Measurements from ENCODE around the gene EPHB1. TPM values are rescaled to one million over a fixed set of nuclear protein-coding genes. Genes with fewer than 3 reads are reported as not detected.

The EPHB1 gene
- total RNA-seq, 2 donors from 2014 or later: 0.59 to 0.62 TPM

DNA sequence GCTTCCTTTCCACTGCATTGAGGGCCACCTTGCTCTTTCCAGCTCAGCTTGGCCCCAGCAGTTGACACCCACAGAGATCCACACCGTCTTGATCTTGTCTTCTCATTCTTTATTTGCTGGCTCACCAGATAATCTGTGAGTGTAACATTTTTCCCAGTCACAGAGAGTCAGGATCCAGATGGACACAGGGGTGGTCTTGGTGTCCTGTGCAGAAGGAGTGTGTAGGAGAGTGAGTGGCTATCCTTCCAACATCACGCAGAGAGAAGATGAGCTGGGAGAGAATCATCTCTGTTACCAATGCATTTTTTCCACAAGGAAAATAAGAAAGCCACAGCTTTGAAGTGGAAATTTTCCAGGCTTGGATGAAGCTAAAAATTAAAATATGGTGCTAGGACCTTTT is 100.1 kb downstream of the EPHB1 start:
- peaks cover 14 to 20% of the 10 kb centered on the region in 2 donors for H3K27me3 Mint-ChIP-seq
- no peak overlapping the region for H3K4me3 Mint-ChIP-seq
- H3K36me3 Mint-ChIP-seq: no peaks in the 10 kb centered on the region
- ATAC-seq (no peak), DNase-seq (ENCODE audit: low spot score) (no peak)
- no peak overlapping the region for H3K27ac Mint-ChIP-seq
- no peaks in the 10 kb centered on the region for H3K4me1 Mint-ChIP-seq (ENCODE audit: low read depth in 2 of 2)
- no peaks in the 10 kb centered on the region for H3K9me3 Mint-ChIP-seq

GRCh38 chr3:134896141-134896540 is 101.1 kb downstream of the EPHB1 start:
- ATAC-seq (no peak), DNase-seq (ENCODE audit: low spot score) (no peak)
- Mint-ChIP-seq H3K9me3 (no peaks in the 10 kb centered on the region), H3K4me1 (ENCODE audit: low read depth in 2 of 2) (no peaks in the 10 kb centered on the region), H3K4me3 (no peak overlapping the region), H3K27ac (no peak overlapping the region), H3K36me3 (no peaks in the 10 kb centered on the region), H3K27me3 (peaks cover 15 to 27% of the 10 kb centered on the region in 2 donors)

- Mint-ChIP-seq H3K27ac (no peak overlapping the region), H3K36me3 (no peaks in the 10 kb centered on the region), H3K27me3 (peaks cover 20 to 32% of the 10 kb centered on the region in 2 donors), H3K4me3 (no peak overlapping the region), H3K4me1 (ENCODE audit: low read depth in 2 of 2) (no peaks in the 10 kb centered on the region), H3K9me3 (no peaks in the 10 kb centered on the region)
- ATAC-seq (peak in 1 of 2 donors; percentile 10), DNase-seq (ENCODE audit: low spot score) (no peak)
These were observed 101.6 kb downstream of the EPHB1 start for GRCh38 chr3:134896696-134897095.

GRCh38 chr3:134897391-134898141 is 102.5 kb downstream of the EPHB1 start:
- Mint-ChIP-seq H3K36me3 (no peaks in the 10 kb centered on the region), H3K4me3 (no peak overlapping the region), H3K4me1 (ENCODE audit: low read depth in 2 of 2) (no peaks in the 10 kb centered on the region), H3K9me3 (no peaks in the 10 kb centered on the region), H3K27me3 (peaks cover 24 to 40% of the 10 kb centered on the region in 2 donors), H3K27ac (no peak overlapping the region)
- ATAC-seq (no peak), DNase-seq (ENCODE audit: low spot score) (no peak)

DNA sequence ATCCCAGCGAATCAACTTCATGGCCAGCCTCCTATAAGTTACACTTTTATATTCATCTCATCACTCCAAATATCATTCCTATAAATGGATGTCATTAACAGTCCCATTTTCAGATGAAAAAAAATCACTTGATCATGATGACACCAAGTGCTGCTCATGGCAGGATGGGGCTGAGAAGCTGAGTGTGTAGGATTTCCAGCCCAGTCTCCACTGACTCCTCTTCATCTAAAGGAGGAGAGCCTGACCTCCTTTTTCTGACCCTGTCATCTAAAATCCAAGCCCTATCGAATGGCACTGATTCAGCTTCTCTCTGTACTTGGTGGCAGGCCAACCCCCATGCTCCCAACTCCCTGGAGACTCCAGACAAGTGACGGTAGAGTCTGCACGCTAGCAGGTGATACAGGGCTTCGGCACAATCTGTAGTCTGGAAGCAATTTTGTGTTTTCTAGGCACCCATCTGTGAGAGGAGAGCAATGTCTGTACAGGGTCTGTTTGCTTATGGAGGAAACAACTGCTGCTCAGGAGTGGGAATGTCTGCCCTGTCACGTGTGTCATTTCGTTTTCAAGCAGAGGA is 103.2 kb downstream of the EPHB1 start:
- no peak for DNase-seq (ENCODE audit: low spot score)
- H3K27ac Mint-ChIP-seq: no peak overlapping the region
- peaks cover 0 to under 1% of the 10 kb centered on the region in 2 donors for H3K4me1 Mint-ChIP-seq (ENCODE audit: low read depth in 2 of 2)
- no peak overlapping the region for H3K4me3 Mint-ChIP-seq
- no peaks in the 10 kb centered on the region for H3K9me3 Mint-ChIP-seq
- no peak for ATAC-seq
- no peaks in the 10 kb centered on the region for H3K36me3 Mint-ChIP-seq
- peaks cover 23 to 34% of the 10 kb centered on the region in 2 donors for H3K27me3 Mint-ChIP-seq

DNA sequence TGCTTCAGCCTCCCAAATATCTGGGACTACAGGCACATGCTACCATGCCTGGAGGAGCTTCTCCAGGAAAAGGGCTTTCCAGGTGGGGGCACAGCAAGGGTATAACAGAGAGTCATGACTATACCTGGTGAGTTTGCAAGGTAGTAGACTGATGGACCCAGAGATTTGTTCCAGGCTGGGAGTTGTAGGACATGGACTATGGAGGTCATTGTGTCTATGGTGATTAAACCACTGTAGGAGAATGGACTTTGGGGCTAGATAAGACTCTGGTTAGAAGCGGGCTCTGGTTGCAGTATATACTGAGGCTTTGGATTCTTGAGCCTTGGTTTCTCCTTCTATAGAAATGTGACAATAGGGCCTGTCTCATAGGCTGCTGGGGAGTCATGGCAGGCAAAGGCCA is 104.7 kb downstream of the EPHB1 start:
- Mint-ChIP-seq H3K36me3 (no peaks in the 10 kb centered on the region), H3K27ac (no peak overlapping the region), H3K4me1 (ENCODE audit: low read depth in 2 of 2) (peaks cover 12 to 14% of the 10 kb centered on the region in 2 donors), H3K9me3 (no peaks in the 10 kb centered on the region), H3K27me3 (peaks cover 21 to 29% of the 10 kb centered on the region in 2 donors), H3K4me3 (no peak overlapping the region)
- no peak for DNase-seq (ENCODE audit: low spot score)
- ATAC-seq: peak in 1 of 2 donors; percentile 10

DNA sequence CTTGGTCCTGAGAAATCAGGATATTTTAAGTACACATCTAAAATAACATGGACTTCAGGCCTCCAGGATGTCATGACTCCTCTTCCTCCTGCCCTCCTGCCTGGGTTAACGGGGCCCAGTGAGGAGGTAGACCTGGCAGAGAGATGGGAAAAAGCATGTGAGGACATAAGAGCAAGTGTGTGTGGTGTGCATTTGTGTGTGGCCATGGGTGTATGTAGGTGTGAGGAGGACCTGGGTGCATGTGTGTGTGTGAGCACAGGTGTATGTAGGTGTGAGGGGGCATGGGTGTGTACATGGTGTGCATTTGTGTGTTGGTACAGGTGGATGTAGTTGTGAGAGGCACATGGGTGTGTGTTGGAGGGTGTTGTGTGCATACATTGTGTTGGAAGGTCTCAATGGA is 105.4 kb downstream of the EPHB1 start:
- Mint-ChIP-seq H3K27ac (no peak overlapping the region), H3K27me3 (peaks cover 20 to 32% of the 10 kb centered on the region in 2 donors), H3K9me3 (no peaks in the 10 kb centered on the region), H3K4me3 (no peak overlapping the region), H3K36me3 (no peaks in the 10 kb centered on the region), H3K4me1 (ENCODE audit: low read depth in 2 of 2) (peaks cover 16 to 19% of the 10 kb centered on the region in 2 donors)
- no peak for DNase-seq (ENCODE audit: low spot score)
- ATAC-seq: no peak

DNA sequence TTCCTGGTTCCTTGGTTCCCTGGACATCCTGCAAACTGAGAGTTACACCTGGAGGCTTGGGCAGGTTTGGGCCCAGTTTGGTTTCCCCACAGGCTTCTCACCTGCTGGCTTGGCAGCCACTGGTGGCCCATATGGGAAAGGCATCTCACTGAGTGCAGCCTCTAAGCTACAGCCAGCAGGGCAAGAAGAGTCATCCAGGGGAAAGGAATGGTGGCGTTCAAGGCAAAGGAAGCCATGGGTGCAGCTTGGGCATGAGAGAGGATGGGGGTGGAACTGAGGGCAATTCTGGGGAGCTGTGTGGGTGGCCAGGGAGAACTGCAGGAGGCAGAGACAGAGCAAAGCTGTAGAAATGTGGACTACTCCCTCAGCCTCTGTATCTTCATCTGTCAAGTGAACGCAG is 106.4 kb downstream of the EPHB1 start:
- ATAC-seq (no peak), DNase-seq (ENCODE audit: low spot score) (no peak)
- Mint-ChIP-seq H3K4me1 (ENCODE audit: low read depth in 2 of 2) (peaks cover 21 to 25% of the 10 kb centered on the region in 2 donors), H3K27ac (no peak overlapping the region), H3K9me3 (no peaks in the 10 kb centered on the region), H3K4me3 (no peak overlapping the region), H3K36me3 (no peaks in the 10 kb centered on the region), H3K27me3 (peaks cover 24 to 39% of the 10 kb centered on the region in 2 donors)

DNA sequence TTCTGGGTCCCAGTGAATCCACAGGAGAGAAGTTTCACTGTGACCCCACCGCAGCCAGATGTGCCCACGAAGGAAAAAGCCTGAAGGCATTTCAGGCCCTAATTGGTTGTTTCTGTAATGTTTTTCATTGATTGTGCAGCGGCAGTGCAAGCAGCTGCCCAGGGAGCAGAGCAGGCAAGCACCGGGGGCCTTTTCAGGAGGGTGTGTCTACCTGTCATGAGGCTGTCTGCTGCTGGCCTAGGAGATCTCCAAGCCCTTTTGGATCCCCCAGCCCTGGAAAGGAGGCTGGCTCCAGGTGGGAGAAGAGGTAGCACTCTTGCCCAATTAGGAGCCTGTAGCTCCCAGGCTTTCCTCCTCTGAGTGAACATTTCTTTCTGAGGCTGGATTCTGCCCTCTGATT is 108.8 kb downstream of the EPHB1 start:
- Mint-ChIP-seq H3K9me3 (no peaks in the 10 kb centered on the region), H3K27me3 (peaks cover 24 to 39% of the 10 kb centered on the region in 2 donors), H3K4me3 (peak overlapping the region; percentile 43), H3K4me1 (ENCODE audit: low read depth in 2 of 2) (peaks cover 23 to 25% of the 10 kb centered on the region in 2 donors), H3K27ac (no peak overlapping the region), H3K36me3 (no peaks in the 10 kb centered on the region)
- DNase-seq (ENCODE audit: low spot score) (no peak), ATAC-seq (no peak)

DNA sequence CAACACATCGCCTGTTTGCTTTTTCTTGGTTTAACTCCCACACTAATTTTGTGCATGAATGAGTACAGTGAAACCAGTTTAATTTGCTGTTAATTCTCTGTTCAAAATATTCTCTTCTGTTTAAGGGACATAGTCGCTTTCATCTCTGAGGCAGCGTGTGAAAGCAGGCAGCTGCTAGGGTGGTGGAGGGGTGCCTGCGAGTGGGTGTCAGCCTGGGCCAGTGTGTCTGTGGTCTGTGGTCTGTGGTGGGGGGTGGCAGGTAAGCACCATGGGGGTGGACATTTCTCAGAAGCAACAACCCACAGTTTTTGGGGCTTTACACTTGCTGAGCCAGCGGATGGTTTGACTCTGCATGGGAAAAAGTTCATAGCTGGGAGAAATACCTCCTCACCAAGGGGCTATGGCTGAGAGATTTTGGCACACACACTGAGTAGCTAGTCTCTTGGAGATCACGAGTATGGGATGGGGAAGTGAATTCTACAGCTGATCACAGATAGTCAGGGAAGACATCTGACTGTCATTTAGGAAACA is 109.2 kb downstream of the EPHB1 start:
- DNase-seq (ENCODE audit: low spot score) (no peak), ATAC-seq (peak; percentile 81 to 85)
- Mint-ChIP-seq H3K4me3 (peak overlapping the region; percentile 43), H3K27me3 (peaks cover 24 to 34% of the 10 kb centered on the region in 2 donors), H3K27ac (no peak overlapping the region), H3K4me1 (ENCODE audit: low read depth in 2 of 2) (peaks cover 23 to 25% of the 10 kb centered on the region in 2 donors), H3K9me3 (no peaks in the 10 kb centered on the region), H3K36me3 (no peaks in the 10 kb centered on the region)

DNA sequence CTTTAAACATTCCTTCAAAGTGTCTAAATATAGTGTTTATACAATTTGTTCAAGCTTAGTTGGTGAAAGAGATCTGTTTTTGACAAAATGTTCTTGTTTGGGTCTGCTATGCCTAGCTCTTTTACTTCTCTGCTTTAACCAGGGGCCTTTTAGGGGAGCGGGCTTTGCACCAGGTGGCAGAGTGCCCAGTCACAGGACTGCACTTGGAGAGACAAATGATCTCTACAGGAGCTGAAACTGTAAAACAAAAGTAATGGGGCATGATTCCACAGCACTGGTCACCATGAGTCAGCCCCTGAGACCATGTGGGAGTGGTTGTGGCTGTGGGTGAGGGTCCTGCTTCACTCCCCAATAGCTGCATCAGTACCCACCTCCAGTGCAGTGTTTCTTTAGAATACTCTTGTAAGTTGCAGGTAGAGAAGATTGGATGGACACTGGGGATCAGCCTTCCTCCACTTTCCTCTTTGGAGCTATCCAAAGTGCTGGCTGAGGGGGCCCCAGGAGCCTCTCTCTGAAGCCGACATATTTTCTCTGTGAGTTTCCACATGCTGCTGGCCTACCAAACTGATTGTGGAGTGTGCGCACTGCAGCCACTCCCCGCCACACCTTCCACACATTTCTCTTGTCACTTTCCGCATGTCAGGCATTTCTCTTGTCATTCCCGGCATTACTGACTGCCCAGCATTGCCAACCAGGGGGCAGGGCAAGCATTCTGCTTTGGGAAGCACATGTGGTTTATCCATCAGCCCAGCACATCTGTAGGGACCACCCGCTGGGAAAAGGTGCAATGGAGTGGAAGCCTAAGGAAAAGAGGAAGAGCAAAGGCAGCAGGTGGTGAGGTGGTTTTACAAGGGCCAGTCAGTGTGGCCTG is 110.0 kb downstream of the EPHB1 start:
- no peak for DNase-seq (ENCODE audit: low spot score)
- no peaks in the 10 kb centered on the region for H3K9me3 Mint-ChIP-seq
- peaks cover 23 to 25% of the 10 kb centered on the region in 2 donors for H3K4me1 Mint-ChIP-seq (ENCODE audit: low read depth in 2 of 2)
- H3K36me3 Mint-ChIP-seq: no peaks in the 10 kb centered on the region
- no peak for ATAC-seq
- peak overlapping the region; percentile 43 for H3K4me3 Mint-ChIP-seq
- H3K27me3 Mint-ChIP-seq: peaks cover 24 to 30% of the 10 kb centered on the region in 2 donors
- no peak overlapping the region for H3K27ac Mint-ChIP-seq

DNA sequence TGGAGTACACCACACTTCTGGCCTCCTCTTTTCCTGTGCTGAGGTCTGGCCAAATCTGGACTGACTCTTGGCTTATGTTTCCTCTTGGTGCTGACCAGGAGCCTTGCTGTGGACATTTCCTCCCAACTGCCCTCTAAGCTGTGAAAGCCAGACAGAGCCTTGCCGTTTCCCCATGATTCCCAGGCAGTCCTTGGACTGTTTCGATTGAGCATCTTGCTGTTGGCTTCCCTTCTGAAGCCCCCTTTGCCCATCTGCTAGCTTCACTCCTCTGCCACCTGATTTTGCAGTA is 110.5 kb downstream of the EPHB1 start:
- Mint-ChIP-seq H3K27ac (peak overlapping the region in 1 of 2 donors; percentile 52), H3K36me3 (no peaks in the 10 kb centered on the region), H3K4me3 (no peak overlapping the region), H3K4me1 (ENCODE audit: low read depth in 2 of 2) (peaks cover 23 to 25% of the 10 kb centered on the region in 2 donors), H3K9me3 (no peaks in the 10 kb centered on the region), H3K27me3 (peaks cover 21 to 26% of the 10 kb centered on the region in 2 donors)
- DNase-seq (ENCODE audit: low spot score) (no peak), ATAC-seq (no peak)

DNA sequence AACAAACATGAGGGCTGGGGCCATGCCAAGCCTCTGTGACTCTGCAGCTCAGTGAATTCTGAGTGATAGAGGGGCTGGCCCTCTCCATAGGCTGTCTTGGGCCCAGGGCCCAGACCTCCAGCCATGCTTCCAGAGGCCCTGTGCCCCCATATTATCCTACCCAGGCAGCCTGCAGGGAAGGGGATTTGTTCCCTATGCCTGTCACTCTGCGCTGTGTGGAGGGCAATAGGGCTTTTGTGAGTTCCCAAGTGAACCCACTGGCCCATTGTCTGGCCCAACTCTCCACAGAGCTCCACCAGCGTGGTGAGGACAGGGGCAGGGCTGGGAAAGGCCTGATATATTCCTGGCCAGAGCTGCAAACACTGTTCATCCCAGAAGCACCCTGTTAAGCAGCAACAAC is 113.2 kb downstream of the EPHB1 start:
- H3K36me3 Mint-ChIP-seq: no peaks in the 10 kb centered on the region
- H3K9me3 Mint-ChIP-seq: no peaks in the 10 kb centered on the region
- no peak for ATAC-seq
- peaks cover 23 to 25% of the 10 kb centered on the region in 2 donors for H3K4me1 Mint-ChIP-seq (ENCODE audit: low read depth in 2 of 2)
- DNase-seq (ENCODE audit: low spot score): no peak
- H3K4me3 Mint-ChIP-seq: no peak overlapping the region
- peaks cover 9 to 11% of the 10 kb centered on the region in 2 donors for H3K27me3 Mint-ChIP-seq
- H3K27ac Mint-ChIP-seq: no peak overlapping the region

- ATAC-seq (no peak), DNase-seq (ENCODE audit: low spot score) (no peak)
- Mint-ChIP-seq H3K27me3 (peaks cover 4 to 9% of the 10 kb centered on the region in 2 donors), H3K27ac (no peak overlapping the region), H3K4me3 (no peak overlapping the region), H3K4me1 (ENCODE audit: low read depth in 2 of 2) (peaks cover 10% of the 10 kb centered on the region in 2 donors), H3K9me3 (no peaks in the 10 kb centered on the region), H3K36me3 (no peaks in the 10 kb centered on the region)
These were observed 115.0 kb downstream of the EPHB1 start for GRCh38 chr3:134910026-134910425.
